Stimulated activated CD8-positive, alpha-beta memory T cell treated with anti-CD3 and anti-CD28 coated beads, Interleukin-2, amount 100 ng/mL, for 48 hours (primary cell): ENCODE data around the gene UBAP1.
"Not testable (repeated sequence)": the region's sequence is repeated elsewhere in the genome, so short reads cannot be mapped to it uniquely, and the experiment has no call there.

Source experiments
- DNase-seq, 2 donors: peaks; one replicate each; pipeline ENCODE4 v3.0.0-alpha.2; 2020; ENCODE audit warnings: low read depth in 2 of 2

The UBAP1 gene

GRCh38 chr9:34262971-34263370 is 84.1 kb downstream of the UBAP1 start:
- no peak for DNase-seq

- no peak for DNase-seq
Measured at GRCh38 chr9:34267660-34268059, 88.8 kb downstream of the UBAP1 start.

GRCh38 chr9:34271265-34272006 is 92.6 kb downstream of the UBAP1 start:
- DNase-seq: no peak

- DNase-seq: no peak
Measured at GRCh38 chr9:34272101-34272541, 93.3 kb downstream of the UBAP1 start.

GRCh38 chr9:34273588-34273987 is 94.7 kb downstream of the UBAP1 start:
- not testable (repeated sequence) for DNase-seq

- DNase-seq: no peak
Measured at GRCh38 chr9:34275811-34276210, 97.0 kb downstream of the UBAP1 start.

- DNase-seq: no peak
Measured at GRCh38 chr9:34276772-34277171, 97.9 kb downstream of the UBAP1 start.

- no peak for DNase-seq
Measured at GRCh38 chr9:34279411-34279810, 100.6 kb downstream of the UBAP1 start.

GRCh38 chr9:34282096-34282495 is 103.3 kb downstream of the UBAP1 start:
- no peak for DNase-seq

GRCh38 chr9:34289159-34289558 is 110.3 kb downstream of the UBAP1 start:
- DNase-seq: no peak

GRCh38 chr9:34291023-34291422 is 112.2 kb downstream of the UBAP1 start:
- DNase-seq: no peak

GRCh38 chr9:34291423-34291822 is 112.6 kb downstream of the UBAP1 start:
- DNase-seq: no peak

GRCh38 chr9:34292552-34292951 is 113.7 kb downstream of the UBAP1 start:
- no peak for DNase-seq

GRCh38 chr9:34301064-34301463 is 122.2 kb downstream of the UBAP1 start:
- DNase-seq: not testable (repeated sequence)
